Neutrophil (primary cell): ENCODE results near the gene AQP6.

Experiments
- H3K27ac ChIP-seq: fragments of 200-600 bp; sonication (generic); 2 replicates; pipeline ENCODE4 v1.5.1; 2016; ENCODE audit warnings: mild to moderate bottlenecking, moderate library complexity
- H3K27me3 ChIP-seq: fragments of 200-600 bp; sonication (generic); 2 replicates; pipeline ENCODE4 v1.6.0; 2016; ENCODE audit warnings: mild to moderate bottlenecking
- H3K36me3 ChIP-seq: fragments of 200-600 bp; sonication (generic); 2 replicates; pipeline ENCODE4 v1.5.1; 2017
- H3K4me1 ChIP-seq, 2 experiments: fragments of 200-600 bp in 1 of 2; sonication (generic) in 1 of 2; 1 replicate in 1 of 2; 2 replicates in 1 of 2; pipeline versions ENCODE4 v1.5.1 to v1.6.1; 2013 to 2016; ENCODE audit warnings: low read depth in 1 of 2, low read length in 1 of 2, mild to moderate bottlenecking in 1 of 2, moderate library complexity in 1 of 2; ENCODE audit not compliant: control insufficient read depth in 1 of 2, insufficient read depth in 1 of 2
- H3K4me3 ChIP-seq, 2 experiments: fragments of 200-600 bp in 1 of 2; sonication (generic) in 1 of 2; 1 replicate in 1 of 2; 2 replicates in 1 of 2; pipeline ENCODE4 v1.5.1; 2013 to 2016; ENCODE audit warnings: low read depth in 1 of 2, low read length in 1 of 2, mild to moderate bottlenecking in 1 of 2, moderate library complexity in 1 of 2
- H3K9me3 ChIP-seq: fragments of 200-600 bp; sonication (generic); 2 replicates; pipeline ENCODE4 v1.5.1; 2016
- CTCF ChIP-seq: fragments of 200-600 bp; sonication (generic); IDR thresholded peaks from 2 replicates; pipeline ENCODE4 v1.5.1; 2016; ENCODE audit warnings: antibody characterized with exemption

The AQP6 gene

DNA sequence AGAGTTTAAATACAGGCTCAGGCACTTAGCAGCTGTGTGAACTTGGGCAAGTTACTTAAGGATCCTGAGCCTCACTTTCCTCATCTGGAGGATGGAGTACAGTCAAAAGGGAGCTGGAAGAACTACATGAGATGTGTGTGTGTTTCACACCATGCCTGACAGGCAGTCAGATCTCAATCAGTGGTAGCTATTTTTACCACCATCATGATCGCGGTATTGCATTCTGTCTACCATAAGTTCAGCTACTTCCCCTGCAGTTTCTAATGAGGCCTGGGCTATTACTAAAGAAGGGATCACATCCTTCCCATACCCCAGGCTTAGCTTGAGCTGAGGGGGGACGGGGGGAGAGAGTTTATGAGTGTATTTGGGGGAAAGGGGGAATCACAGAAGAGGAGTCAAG lies 7.0 kb downstream of the AQP6 start:
- no peaks in the 10 kb centered on the region for H3K27me3 ChIP-seq
- no peak overlapping the region for H3K4me3 ChIP-seq
- H3K27ac ChIP-seq = no peak overlapping the region
- no peaks in the 10 kb centered on the region for H3K36me3 ChIP-seq
- H3K9me3 ChIP-seq = no peaks in the 10 kb centered on the region
- no peaks in the 10 kb centered on the region for H3K4me1 ChIP-seq
- no peak for TF ChIP-seq CTCF

DNA sequence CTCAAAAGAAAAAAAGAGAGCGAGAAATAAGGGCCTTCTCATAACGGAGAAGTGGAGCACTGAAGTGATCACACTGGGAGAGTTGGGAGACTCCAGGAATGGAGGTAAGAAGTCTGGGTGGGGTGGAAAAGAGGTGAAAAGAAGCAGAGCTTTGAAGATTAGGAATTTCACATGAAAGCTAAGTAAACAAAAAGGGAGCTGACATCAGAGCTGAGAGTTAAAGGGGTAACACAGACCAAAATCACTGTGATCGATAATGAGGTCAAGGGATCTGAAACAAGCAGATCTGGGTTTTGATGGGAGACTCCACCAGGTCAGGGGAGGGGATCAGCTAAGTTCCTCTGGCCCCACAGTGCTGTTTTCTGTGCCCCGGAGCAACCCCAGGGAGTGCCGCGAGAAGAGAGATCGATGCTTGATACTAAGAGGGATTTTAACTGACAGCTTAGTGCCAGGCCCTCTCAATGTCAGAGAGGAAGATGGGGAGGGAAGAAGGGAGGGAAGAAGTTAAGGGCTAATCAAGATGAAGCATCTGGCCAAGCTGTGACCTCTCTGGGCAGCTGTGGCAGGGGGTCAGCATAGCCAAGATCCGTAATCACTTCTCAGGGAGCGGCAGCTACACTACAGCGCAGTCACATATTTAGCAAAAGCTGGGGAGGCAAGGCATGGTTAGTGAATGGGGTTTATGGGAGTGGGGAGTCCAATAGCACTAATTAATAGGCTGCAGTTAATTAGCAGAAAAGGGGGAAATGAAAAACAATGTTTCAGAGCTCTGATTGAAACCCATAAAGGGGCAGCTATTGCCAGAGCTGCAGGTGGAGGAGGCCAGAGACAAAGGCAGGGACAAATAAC lies 8.0 kb downstream of the AQP6 start:
- Histone ChIP-seq H3K27me3 (no peaks in the 10 kb centered on the region), H3K9me3 (no peaks in the 10 kb centered on the region), H3K4me1 (peaks cover 0 to under 1% of the 10 kb centered on the region in 2 experiments), H3K4me3 (no peak overlapping the region), H3K27ac (no peak overlapping the region), H3K36me3 (no peaks in the 10 kb centered on the region)
- TF ChIP-seq CTCF = no peak

DNA sequence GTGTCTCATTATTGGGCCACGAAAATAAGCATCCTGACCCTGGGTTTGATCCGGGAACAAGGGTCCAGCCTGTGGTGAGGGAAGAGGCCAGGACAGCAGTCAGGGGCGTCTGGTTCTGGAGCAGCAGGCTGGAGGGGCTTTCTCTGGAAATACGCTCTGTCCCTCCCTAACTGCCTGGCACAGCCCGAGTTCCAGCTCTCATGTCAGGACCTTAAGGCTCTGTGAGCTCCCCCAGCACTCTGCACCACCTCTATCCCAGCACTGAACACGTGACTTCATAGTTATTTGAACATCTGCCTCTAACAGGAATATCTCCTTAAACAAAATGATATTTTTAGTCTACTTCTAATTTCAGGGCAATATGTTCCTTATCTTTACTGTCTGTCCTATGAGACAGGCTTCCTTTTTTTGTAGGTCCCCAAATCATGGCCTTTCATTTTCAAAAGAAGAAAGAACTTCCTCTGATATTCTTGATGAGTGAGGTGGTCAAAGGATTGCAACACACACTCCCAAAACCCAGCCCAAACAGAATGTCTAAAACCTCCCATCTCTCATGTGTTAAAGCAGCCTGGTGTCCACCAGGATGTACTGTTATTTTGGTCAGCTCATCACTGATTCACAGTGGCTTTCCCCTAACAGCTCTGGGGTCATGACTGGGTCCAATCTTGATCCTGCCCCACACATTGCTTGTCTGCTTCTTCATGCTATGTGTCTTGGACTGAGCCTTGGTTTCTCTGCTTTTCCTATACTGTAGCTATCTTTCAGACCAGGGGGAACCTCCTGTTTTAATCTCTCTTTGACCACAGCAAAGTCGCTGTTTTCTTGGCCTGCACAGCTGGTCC lies 9.7 kb downstream of the AQP6 start:
- no peaks in the 10 kb centered on the region for H3K36me3 ChIP-seq
- peaks cover 10 to 18% of the 10 kb centered on the region in 2 experiments for H3K4me1 ChIP-seq
- H3K9me3 ChIP-seq = no peaks in the 10 kb centered on the region
- H3K4me3 ChIP-seq = no peak overlapping the region
- no peaks in the 10 kb centered on the region for H3K27me3 ChIP-seq
- H3K27ac ChIP-seq = no peak overlapping the region
- TF ChIP-seq CTCF = no peak

DNA sequence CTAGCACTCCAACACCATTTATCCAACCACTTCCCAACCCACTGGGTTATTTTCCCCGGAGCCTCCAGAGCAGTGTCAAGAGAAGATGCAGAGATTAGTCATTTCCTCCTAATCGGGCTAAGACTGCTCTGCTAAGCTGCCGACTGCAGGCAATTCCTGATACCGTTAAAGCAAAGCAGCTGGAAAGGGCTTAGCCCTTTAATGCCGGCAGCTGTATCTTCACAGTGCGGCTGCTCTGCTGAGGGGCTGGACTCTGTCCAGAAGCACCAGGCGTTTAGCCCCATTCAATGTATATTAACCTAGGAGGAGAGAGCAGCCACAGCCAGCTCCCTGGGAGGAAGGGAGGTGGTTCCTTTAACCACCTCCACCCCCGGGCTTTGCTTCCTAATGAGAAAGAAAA lies 11.1 kb downstream of the AQP6 start:
- H3K4me3 ChIP-seq = no peak overlapping the region
- no peak for TF ChIP-seq CTCF
- H3K9me3 ChIP-seq = no peaks in the 10 kb centered on the region
- no peaks in the 10 kb centered on the region for H3K27me3 ChIP-seq
- no peaks in the 10 kb centered on the region for H3K36me3 ChIP-seq
- H3K4me1 ChIP-seq = peaks cover 23 to 32% of the 10 kb centered on the region in 2 experiments
- no peak overlapping the region for H3K27ac ChIP-seq

- Histone ChIP-seq H3K27me3 (no peaks in the 10 kb centered on the region), H3K36me3 (no peaks in the 10 kb centered on the region), H3K4me3 (no peak overlapping the region), H3K9me3 (no peaks in the 10 kb centered on the region), H3K27ac (no peak overlapping the region), H3K4me1 (peaks cover 27 to 36% of the 10 kb centered on the region in 2 experiments)
- no peak for TF ChIP-seq CTCF
Observed at GRCh38 chr12:49984476-49985359, 12.0 kb downstream of the AQP6 start.
